Sigmoid colon (tissue), 7 donors: Measurements from ENCODE around the gene UQCRFS1. TPM values are rescaled to one million over a fixed set of nuclear protein-coding genes. Genes with fewer than 3 reads are reported as not detected.

Experiments
- DNase-seq: peaks from one replicate; pipeline ENCODE4 v3.0.0-alpha.2; 2019
- H3K27ac ChIP-seq, 4 donors: fragments of 200-600 bp; sonication (generic); one replicate each; pipeline ENCODE4 v1.5.1; 2016 to 2019; ENCODE audit warnings: mild to moderate bottlenecking in 1 of 4
- H3K27me3 ChIP-seq, 3 donors: fragments of 200-600 bp; sonication (generic); one replicate each; pipeline ENCODE4 v1.5.1; 2019; ENCODE audit warnings: mild to moderate bottlenecking in 1 of 3
- H3K36me3 ChIP-seq, 4 donors: fragments of 200-600 bp; sonication (generic); one replicate each; pipeline ENCODE4 v1.5.1; 2016 to 2019
- H3K4me1 ChIP-seq, 4 donors: fragments of 200-600 bp; sonication (generic); one replicate each; pipeline ENCODE4 v1.5.1; 2017 to 2019
- H3K4me3 ChIP-seq, 4 donors: fragments of 200-600 bp; sonication (generic); one replicate each; pipeline ENCODE4 v1.5.1; 2017 to 2019; ENCODE audit warnings: mild to moderate bottlenecking in 2 of 4, moderate library complexity in 1 of 4
- H3K9me3 ChIP-seq, 4 donors: fragments of 200-600 bp in 3 of 4; sonication (generic) in 3 of 4; one replicate each; pipeline versions ENCODE4 v1.5.1 to v1.6.1; 2013 to 2019
- EP300 ChIP-seq, 4 donors: sonication (generic); formaldehyde crosslinking; IDR thresholded peaks; one replicate each; pipeline ENCODE4 v1.6.1; 2017; ENCODE audit warnings: antibody characterized with exemption in 4 of 4
- POLR2A ChIP-seq, 2 donors: fragments of 450-650 bp; IDR thresholded peaks; one replicate each; pipeline ENCODE4 v1.6.1; 2016; ENCODE audit warnings: antibody characterized with exemption in 2 of 2, mild to moderate bottlenecking in 2 of 2, moderate library complexity in 2 of 2
- POLR2AphosphoS5 ChIP-seq, 4 donors: sonication (generic); formaldehyde crosslinking; IDR thresholded peaks; one replicate each; pipeline ENCODE4 v1.6.1; 2017; ENCODE audit warnings: antibody characterized with exemption in 4 of 4
- WGBS, 2 donors: extraction: QIAGEN DNeasy Blood & Tissue Kit; methylation state at CpG; one replicate each; pipeline ENCODE4 v1.1.7; 2013; 5-methylcytosine and 5-hydroxymethylcytosine counted together
- intact Hi-C: fragments of 100-400 bp; cut with DNase I; formaldehyde crosslinking; loops from one replicate; pipeline ENCODE4 v1.15.1; 2023
- polyA plus RNA-seq, 3 donors: library from polyadenylated mRNA; stranded (reverse); fragments of 200-250 nt; gene quantifications; one replicate each; pipeline ENCODE4 v1.2.3, GENCODE V29; 2013
- total RNA-seq, 4 donors: library from RNA; depleted of rRNA; stranded (reverse); fragments of >200 nt; gene quantifications; one replicate each; pipeline ENCODE4 v1.1.0, GENCODE V29; 2016
- TF ChIP-seq, protein P1 (sequence below), 4 experiments: fragments of 450-650 bp in 3 of 4; fragments of 200-600 bp in 1 of 4; IDR thresholded peaks; one replicate each; pipeline ENCODE4 v1.5.1; 2016 to 2019; ENCODE audit warnings: antibody characterized with exemption in 4 of 4, mild to moderate bottlenecking in 3 of 4, moderate library complexity in 2 of 4
- donor health status: healthy with polysubstance abuse.
- donor health status: Bipolar disorder and iron deficiency.
- donor health status: healthy.

Gene UQCRFS1
- total and polyA plus RNA-seq, 7 donors = 30.2 to 148 (median 46.4) TPM

- no peak for DNase-seq
- TF ChIP-seq POLR2AphosphoS5 (IDR thresholded peaks at IDR 0.05) (no peak), EP300 (IDR thresholded peaks at IDR 0.05) (no peak), POLR2A (IDR thresholded peaks at IDR 0.05) (no peak)
- TF ChIP-seq, protein P1, sequence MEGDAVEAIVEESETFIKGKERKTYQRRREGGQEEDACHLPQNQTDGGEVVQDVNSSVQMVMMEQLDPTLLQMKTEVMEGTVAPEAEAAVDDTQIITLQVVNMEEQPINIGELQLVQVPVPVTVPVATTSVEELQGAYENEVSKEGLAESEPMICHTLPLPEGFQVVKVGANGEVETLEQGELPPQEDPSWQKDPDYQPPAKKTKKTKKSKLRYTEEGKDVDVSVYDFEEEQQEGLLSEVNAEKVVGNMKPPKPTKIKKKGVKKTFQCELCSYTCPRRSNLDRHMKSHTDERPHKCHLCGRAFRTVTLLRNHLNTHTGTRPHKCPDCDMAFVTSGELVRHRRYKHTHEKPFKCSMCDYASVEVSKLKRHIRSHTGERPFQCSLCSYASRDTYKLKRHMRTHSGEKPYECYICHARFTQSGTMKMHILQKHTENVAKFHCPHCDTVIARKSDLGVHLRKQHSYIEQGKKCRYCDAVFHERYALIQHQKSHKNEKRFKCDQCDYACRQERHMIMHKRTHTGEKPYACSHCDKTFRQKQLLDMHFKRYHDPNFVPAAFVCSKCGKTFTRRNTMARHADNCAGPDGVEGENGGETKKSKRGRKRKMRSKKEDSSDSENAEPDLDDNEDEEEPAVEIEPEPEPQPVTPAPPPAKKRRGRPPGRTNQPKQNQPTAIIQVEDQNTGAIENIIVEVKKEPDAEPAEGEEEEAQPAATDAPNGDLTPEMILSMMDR (IDR thresholded peaks at IDR 0.05) = no peak
- peaks cover 0 to 11% (median 4%) of the 10 kb centered on the region in 4 donors for H3K4me1 ChIP-seq
- intact Hi-C loops = no loop called here
- no peak overlapping the region for H3K4me3 ChIP-seq
- no peaks in the 10 kb centered on the region for H3K9me3 ChIP-seq
- no peaks in the 10 kb centered on the region for H3K36me3 ChIP-seq
- no peak overlapping the region for H3K27ac ChIP-seq
- peaks cover 0 to 3% (median 0%) of the 10 kb centered on the region in 3 donors for H3K27me3 ChIP-seq
- 12 to 33% methylated on average over 9 of the region's 9 CpGs for WGBS, 2 donors
Measured at GRCh38 chr19:29247872-29248271, 34.9 kb upstream of the UQCRFS1 start.

DNA sequence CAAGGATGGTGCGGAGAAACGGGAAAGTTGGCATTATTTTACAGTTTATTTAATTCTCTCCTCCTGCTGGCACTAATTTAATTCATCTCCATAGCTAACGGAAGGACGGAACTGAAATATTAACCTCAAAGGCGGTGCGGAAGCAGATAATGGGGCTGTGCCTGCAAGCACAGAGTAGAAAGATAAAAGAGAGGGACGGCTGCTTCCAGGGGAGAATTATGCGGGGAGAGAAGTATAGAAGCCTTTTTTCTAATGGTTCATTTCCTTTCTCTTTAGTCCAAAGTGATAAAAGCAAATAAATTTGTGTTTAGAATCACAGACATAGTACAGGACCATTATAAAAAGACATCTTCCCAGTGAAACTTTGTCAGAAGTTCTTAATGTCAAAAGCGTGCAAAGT, 34.5 kb upstream of the UQCRFS1 start:
- H3K27me3 ChIP-seq = peaks cover 0 to 3% (median 0%) of the 10 kb centered on the region in 3 donors

GRCh38 chr19:29247051-29247450, 34.1 kb upstream of the UQCRFS1 start:
- intact Hi-C loops = no loop called here
- no peaks in the 10 kb centered on the region for H3K9me3 ChIP-seq
- no peak for TF ChIP-seq EP300 (IDR thresholded peaks at IDR 0.05)
- TF ChIP-seq POLR2A (IDR thresholded peaks at IDR 0.05) = no peak
- TF ChIP-seq, protein P1 (IDR thresholded peaks at IDR 0.05) = no peak
- no peak for TF ChIP-seq POLR2AphosphoS5 (IDR thresholded peaks at IDR 0.05)
- no peaks in the 10 kb centered on the region for H3K36me3 ChIP-seq
- no peak overlapping the region for H3K27ac ChIP-seq
- no peak for DNase-seq
- 58 to 75% methylated on average over 3 of the region's 3 CpGs for WGBS, 2 donors
- peaks cover 0 to 3% (median 0%) of the 10 kb centered on the region in 3 donors for H3K27me3 ChIP-seq
- H3K4me1 ChIP-seq = peaks cover 0 to 11% (median 4%) of the 10 kb centered on the region in 4 donors
- H3K4me3 ChIP-seq = no peak overlapping the region

More for the DNA sequence above, 34.5 kb upstream of the UQCRFS1 start:
- Histone ChIP-seq H3K4me1 (peaks cover 0 to 11% (median 4%) of the 10 kb centered on the region in 4 donors), H3K36me3 (no peaks in the 10 kb centered on the region), H3K27ac (no peak overlapping the region), H3K9me3 (no peaks in the 10 kb centered on the region), H3K4me3 (no peak overlapping the region)
- DNase-seq = no peak
- intact Hi-C loops = no loop called here
- 74 to 81% methylated on average over 9 of the region's 9 CpGs for WGBS, 2 donors
- TF ChIP-seq EP300 (IDR thresholded peaks at IDR 0.05) (no peak), POLR2A (IDR thresholded peaks at IDR 0.05) (no peak), POLR2AphosphoS5 (IDR thresholded peaks at IDR 0.05) (no peak)
- TF ChIP-seq, protein P1 (IDR thresholded peaks at IDR 0.05) = no peak

GRCh38 chr19:29245215-29245614, 32.3 kb upstream of the UQCRFS1 start:
- Histone ChIP-seq H3K27ac (no peak overlapping the region), H3K9me3 (no peaks in the 10 kb centered on the region), H3K4me3 (no peak overlapping the region), H3K36me3 (no peaks in the 10 kb centered on the region), H3K4me1 (peaks cover 0 to 11% (median 4%) of the 10 kb centered on the region in 4 donors), H3K27me3 (peaks cover 0 to 3% (median 0%) of the 10 kb centered on the region in 3 donors)
- no peak for DNase-seq
- TF ChIP-seq POLR2AphosphoS5 (IDR thresholded peaks at IDR 0.05) = no peak
- TF ChIP-seq POLR2A (IDR thresholded peaks at IDR 0.05) = no peak
- TF ChIP-seq, protein P1 (IDR thresholded peaks at IDR 0.05) = no peak
- TF ChIP-seq EP300 (IDR thresholded peaks at IDR 0.05) = no peak
- 64 to 77% methylated on average over 6 of the region's 6 CpGs for WGBS, 2 donors
- intact Hi-C loops = no loop called here

GRCh38 chr19:29241324-29241723, 28.4 kb upstream of the UQCRFS1 start:
- peaks cover 0 to 5% (median 0%) of the 10 kb centered on the region in 4 donors for H3K4me1 ChIP-seq
- H3K27me3 ChIP-seq = peaks cover 0 to 3% (median 0%) of the 10 kb centered on the region in 3 donors
- H3K4me3 ChIP-seq = no peak overlapping the region
- H3K9me3 ChIP-seq = peaks cover 0 to 3% (median 0%) of the 10 kb centered on the region in 4 donors
- DNase-seq = no peak
- intact Hi-C loops = no loop called here
- TF ChIP-seq POLR2AphosphoS5 (IDR thresholded peaks at IDR 0.05) (no peak), EP300 (IDR thresholded peaks at IDR 0.05) (no peak), POLR2A (IDR thresholded peaks at IDR 0.05) (no peak)
- TF ChIP-seq, protein P1 (IDR thresholded peaks at IDR 0.05) = no peak
- H3K36me3 ChIP-seq = no peaks in the 10 kb centered on the region
- H3K27ac ChIP-seq = no peak overlapping the region
